GM12891 (cell line): ENCODE data around the gene PLPPR1.

Source experiments
- POLR2A ChIP-seq: IDR thresholded peaks from 2 replicates; pipeline ENCODE4 v1.6.1; 2011; ENCODE audit warnings: low read depth, low read length, control low read depth
- POLR2AphosphoS5 ChIP-seq: IDR thresholded peaks from 2 replicates; pipeline ENCODE4 v1.6.1; 2011; ENCODE audit warnings: low read depth, low read length, control low read depth
- TAF1 ChIP-seq: IDR thresholded peaks from 2 replicates; pipeline ENCODE4 v1.6.1; 2011; ENCODE audit warnings: low read depth, low read length, control low read depth

DNA sequence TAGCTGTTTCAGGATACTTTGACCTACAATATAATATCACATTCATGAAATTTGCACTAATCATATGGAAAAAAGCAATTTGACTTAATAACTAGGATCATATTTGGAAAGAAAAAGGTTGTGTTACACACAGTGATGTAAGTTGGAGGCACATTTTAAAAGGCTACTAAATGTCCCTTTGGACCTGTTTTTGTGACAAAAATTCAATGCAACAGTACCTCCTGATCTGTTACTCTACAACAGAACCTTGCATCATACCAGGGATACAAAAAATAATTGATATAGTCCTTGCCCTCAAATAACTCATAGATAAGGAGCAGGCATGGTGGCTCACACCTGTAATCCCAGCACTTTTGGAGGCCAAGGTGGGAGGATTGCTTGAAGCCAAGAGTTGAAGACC, 289.2 kb downstream of the PLPPR1 start:
- TF ChIP-seq TAF1 (no peak), POLR2AphosphoS5 (no peak), POLR2A (no peak)
